ENCODE data around the gene ZBTB48.

ZBTB48 gene

DNA sequence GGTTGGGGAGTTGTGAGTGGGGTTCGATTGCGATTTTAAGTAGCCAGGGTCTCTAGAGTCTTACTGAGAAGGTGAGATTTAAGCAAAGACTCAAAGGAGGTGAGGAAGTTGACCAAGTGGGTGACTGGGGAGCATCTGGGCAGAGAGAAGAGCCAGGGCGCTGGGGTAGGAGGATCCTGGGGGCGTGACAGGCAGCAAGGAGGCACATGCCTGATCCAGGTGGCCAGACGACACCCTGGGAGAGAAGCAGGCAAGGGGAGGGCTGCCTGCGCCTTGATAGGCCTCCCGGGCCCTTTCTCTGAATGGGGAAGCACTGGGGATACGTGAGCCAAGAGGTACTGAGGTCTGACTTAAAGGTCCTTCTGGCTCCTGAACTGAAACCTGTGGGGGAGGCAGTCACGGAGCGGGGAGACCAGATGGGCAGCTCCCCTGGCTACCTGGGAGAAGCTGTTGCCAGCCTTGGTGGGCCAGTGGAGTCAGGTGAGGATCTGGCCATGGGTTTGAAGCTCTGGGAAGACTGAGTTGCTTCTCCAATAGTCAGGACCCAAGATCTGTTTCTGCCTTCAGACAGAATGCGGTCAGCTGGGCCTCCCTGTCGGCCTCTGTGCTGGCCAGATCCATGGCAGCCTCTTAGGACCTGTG lies 5.4 kb downstream of the ZBTB48 start:
- Histone ChIP-seq H3K27me3 (ENCODE audit: control insufficient read depth in 1 of 2, insufficient read depth in 2 of 2, low read length in 2 of 2) (no peaks in the 10 kb centered on the region), H3K36me3 (ENCODE audit: control insufficient read depth in 2 of 2, insufficient read depth in 2 of 2, low read length in 2 of 2) (peaks cover 12 to 28% of the 10 kb centered on the region in 2 donors), H3K4me3 (ENCODE audit: low read length in 2 of 2) (no peak overlapping the region), H3K4me1 (ENCODE audit: control insufficient read depth, insufficient read depth, low read length) (peaks cover 40% of the 10 kb centered on the region), H3K9ac (ENCODE audit: low read length in 2 of 2) (no peak overlapping the region), H3K9me3 (ENCODE audit: control insufficient read depth in 2 of 2, low read length in 2 of 2) (no peaks in the 10 kb centered on the region), H3K27ac (ENCODE audit: low read length) (no peak overlapping the region)

DNA sequence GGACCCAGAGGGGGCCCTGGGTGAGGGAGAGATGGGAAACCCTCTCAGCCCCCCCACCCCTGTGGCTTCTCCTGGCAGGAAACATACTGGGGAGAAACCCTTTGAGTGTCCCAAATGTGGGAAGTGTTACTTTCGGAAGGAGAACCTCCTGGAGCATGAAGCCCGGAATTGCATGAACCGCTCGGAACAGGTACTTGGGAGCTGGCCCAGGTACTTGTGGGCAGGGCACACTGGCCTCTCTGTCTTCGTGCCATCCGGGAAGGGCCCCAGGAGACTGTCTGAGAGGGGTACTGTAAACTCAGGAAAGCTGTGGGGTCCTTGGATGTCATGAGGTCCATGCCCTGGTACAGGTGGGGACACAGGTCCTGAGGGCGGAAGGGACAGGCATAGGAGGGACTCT lies 6.0 kb downstream of the ZBTB48 start:
- H3K9ac ChIP-seq (ENCODE audit: low read length in 2 of 2) = no peak overlapping the region
- H3K4me1 ChIP-seq (ENCODE audit: control insufficient read depth, insufficient read depth, low read length) = peaks cover 34% of the 10 kb centered on the region
- peak overlapping the region; percentile 2 for H3K27ac ChIP-seq (ENCODE audit: low read length)
- no peak overlapping the region for H3K4me3 ChIP-seq (ENCODE audit: low read length in 2 of 2)
- peaks cover 16 to 32% of the 10 kb centered on the region in 2 donors for H3K36me3 ChIP-seq (ENCODE audit: control insufficient read depth in 2 of 2, insufficient read depth in 2 of 2, low read length in 2 of 2)
- H3K9me3 ChIP-seq (ENCODE audit: control insufficient read depth in 2 of 2, low read length in 2 of 2) = no peaks in the 10 kb centered on the region
- H3K27me3 ChIP-seq (ENCODE audit: control insufficient read depth in 1 of 2, insufficient read depth in 2 of 2, low read length in 2 of 2) = no peaks in the 10 kb centered on the region

DNA sequence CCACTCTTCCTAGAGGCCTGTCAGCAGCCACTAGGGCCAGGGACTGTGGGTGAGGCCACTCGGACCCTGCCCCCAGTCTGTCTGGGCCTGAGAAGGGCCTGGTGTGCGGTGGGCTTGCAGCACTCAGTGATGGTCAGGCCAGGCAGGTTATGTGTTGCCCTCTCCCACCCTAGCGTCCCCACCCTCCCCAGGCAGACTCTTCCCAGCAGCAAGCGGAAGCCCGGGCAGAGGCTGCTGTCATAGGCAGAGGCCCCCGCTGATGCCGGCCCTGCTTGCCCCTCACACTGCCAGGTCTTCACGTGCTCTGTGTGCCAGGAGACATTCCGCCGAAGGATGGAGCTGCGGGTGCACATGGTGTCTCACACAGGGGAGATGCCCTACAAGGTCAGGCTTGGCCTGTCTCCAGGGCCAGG lies 6.6 kb downstream of the ZBTB48 start:
- Histone ChIP-seq H3K36me3 (ENCODE audit: control insufficient read depth in 2 of 2, insufficient read depth in 2 of 2, low read length in 2 of 2) (peaks cover 16 to 35% of the 10 kb centered on the region in 2 donors), H3K27ac (ENCODE audit: low read length) (peak overlapping the region; percentile 53), H3K9me3 (ENCODE audit: control insufficient read depth in 2 of 2, low read length in 2 of 2) (no peaks in the 10 kb centered on the region), H3K9ac (ENCODE audit: low read length in 2 of 2) (no peak overlapping the region), H3K4me1 (ENCODE audit: control insufficient read depth, insufficient read depth, low read length) (peaks cover 32% of the 10 kb centered on the region), H3K4me3 (ENCODE audit: low read length in 2 of 2) (no peak overlapping the region), H3K27me3 (ENCODE audit: control insufficient read depth in 1 of 2, insufficient read depth in 2 of 2, low read length in 2 of 2) (no peaks in the 10 kb centered on the region)

DNA sequence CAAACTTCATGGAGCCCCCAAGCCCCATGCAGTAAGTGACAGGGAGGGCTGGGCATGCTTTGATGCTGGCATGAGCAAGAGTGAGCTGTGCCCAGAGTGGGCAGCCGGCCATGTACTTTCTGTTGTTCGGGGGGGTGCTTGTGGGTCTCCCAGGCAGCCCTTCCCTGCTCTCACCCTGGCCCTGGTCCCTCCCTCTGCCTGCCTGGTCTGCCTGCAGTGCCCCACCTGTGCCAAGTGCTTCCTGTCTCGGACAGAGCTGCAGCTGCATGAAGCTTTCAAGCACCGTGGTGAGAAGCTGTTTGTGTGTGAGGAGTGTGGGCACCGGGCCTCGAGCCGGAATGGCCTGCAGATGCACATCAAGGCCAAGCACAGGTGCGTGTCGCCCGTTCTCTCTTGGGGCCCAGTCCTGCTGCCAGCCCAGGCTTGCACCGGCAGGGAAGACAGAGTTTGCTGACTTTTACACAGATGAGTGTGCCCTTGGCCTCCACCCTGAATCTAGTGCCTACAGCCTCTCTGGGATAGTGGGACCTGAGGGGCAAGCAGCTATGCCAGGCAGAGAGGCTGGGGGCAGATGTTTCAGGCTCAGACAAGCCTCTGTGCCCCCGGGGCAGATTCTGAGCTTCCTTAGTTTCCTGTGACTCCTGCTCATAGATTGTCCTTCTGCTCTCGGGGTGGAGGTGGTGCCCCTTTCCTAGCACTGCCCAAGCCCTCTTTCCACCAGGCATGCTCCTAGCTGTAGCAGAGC lies 7.6 kb downstream of the ZBTB48 start:
- H3K4me3 ChIP-seq (ENCODE audit: low read length in 2 of 2) = peak overlapping the region in 1 of 2 donors; percentile 3
- H3K9ac ChIP-seq (ENCODE audit: low read length in 2 of 2) = peak overlapping the region in 1 of 2 donors; percentile 28
- H3K27ac ChIP-seq (ENCODE audit: low read length) = peak overlapping the region; percentile 53
- H3K9me3 ChIP-seq (ENCODE audit: control insufficient read depth in 2 of 2, low read length in 2 of 2) = no peaks in the 10 kb centered on the region
- H3K36me3 ChIP-seq (ENCODE audit: control insufficient read depth in 2 of 2, insufficient read depth in 2 of 2, low read length in 2 of 2) = peaks cover 15 to 32% of the 10 kb centered on the region in 2 donors
- H3K27me3 ChIP-seq (ENCODE audit: control insufficient read depth in 1 of 2, insufficient read depth in 2 of 2, low read length in 2 of 2) = no peaks in the 10 kb centered on the region
- peaks cover 33% of the 10 kb centered on the region for H3K4me1 ChIP-seq (ENCODE audit: control insufficient read depth, insufficient read depth, low read length)

DNA sequence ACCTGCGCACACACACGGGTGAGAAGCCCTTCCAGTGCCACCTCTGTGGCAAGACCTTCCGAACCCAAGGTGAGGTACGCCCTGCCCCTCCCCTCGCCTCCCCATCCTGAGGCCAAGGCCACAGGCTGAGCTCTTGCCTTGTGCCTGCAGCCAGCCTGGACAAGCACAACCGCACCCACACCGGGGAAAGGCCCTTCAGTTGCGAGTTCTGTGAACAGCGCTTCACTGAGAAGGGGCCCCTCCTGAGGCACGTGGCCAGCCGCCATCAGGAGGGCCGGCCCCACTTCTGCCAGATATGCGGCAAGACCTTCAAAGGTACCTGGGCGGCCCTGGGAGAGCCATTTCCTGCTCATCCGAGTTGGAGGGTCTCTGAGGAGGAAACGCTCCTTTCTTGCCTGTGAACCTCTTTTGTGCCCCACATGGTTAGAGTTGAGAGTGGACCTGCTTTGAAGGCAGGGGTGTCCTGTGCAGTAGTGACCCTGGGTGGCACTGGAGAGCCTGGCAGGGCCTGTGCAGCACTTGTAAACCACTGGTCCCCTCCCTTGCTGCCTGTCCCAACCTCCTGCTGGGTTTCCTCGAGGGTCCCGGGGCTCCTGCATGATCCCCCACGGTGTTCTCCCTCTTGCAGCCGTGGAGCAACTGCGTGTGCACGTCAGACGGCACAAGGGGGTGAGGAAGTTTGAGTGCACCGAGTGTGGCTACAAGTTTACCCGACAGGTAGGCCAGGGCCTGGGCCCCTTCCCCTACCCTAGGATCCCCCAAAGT lies 8.5 kb downstream of the ZBTB48 start:
- H3K9ac ChIP-seq (ENCODE audit: low read length in 2 of 2) = no peak overlapping the region
- peaks cover 24 to 41% of the 10 kb centered on the region in 2 donors for H3K36me3 ChIP-seq (ENCODE audit: control insufficient read depth in 2 of 2, insufficient read depth in 2 of 2, low read length in 2 of 2)
- peak overlapping the region; percentile 53 for H3K27ac ChIP-seq (ENCODE audit: low read length)
- H3K4me1 ChIP-seq (ENCODE audit: control insufficient read depth, insufficient read depth, low read length) = peaks cover 37% of the 10 kb centered on the region
- no peak overlapping the region for H3K4me3 ChIP-seq (ENCODE audit: low read length in 2 of 2)
- H3K27me3 ChIP-seq (ENCODE audit: control insufficient read depth in 1 of 2, insufficient read depth in 2 of 2, low read length in 2 of 2) = no peaks in the 10 kb centered on the region
- H3K9me3 ChIP-seq (ENCODE audit: control insufficient read depth in 2 of 2, low read length in 2 of 2) = no peaks in the 10 kb centered on the region

DNA sequence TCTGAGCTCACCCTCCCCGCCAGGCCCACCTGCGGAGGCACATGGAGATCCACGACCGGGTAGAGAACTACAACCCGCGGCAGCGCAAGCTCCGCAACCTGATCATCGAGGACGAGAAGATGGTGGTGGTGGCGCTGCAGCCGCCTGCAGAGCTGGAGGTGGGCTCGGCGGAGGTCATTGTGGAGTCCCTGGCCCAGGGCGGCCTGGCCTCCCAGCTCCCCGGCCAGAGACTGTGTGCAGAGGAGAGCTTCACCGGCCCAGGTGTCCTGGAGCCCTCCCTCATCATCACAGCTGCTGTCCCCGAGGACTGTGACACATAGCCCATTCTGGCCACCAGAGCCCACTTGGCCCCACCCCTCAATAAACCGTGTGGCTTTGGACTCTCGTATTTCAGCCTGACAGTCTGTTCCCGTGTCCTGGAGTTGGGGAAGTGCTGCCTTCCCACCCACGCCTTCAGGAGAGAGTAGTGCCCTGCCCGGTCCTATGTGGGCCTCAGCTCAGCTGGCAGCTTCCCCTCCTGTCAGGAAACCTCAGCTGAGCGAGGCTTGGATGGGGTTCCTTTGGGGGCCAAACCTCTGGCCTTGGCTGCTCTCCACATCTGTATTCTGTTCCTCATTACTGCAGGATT lies 9.2 kb downstream of the ZBTB48 start:
- Histone ChIP-seq H3K4me3 (ENCODE audit: low read length in 2 of 2) (no peak overlapping the region), H3K36me3 (ENCODE audit: control insufficient read depth in 2 of 2, insufficient read depth in 2 of 2, low read length in 2 of 2) (peaks cover 30 to 48% of the 10 kb centered on the region in 2 donors), H3K9ac (ENCODE audit: low read length in 2 of 2) (no peak overlapping the region), H3K27me3 (ENCODE audit: control insufficient read depth in 1 of 2, insufficient read depth in 2 of 2, low read length in 2 of 2) (no peaks in the 10 kb centered on the region), H3K4me1 (ENCODE audit: control insufficient read depth, insufficient read depth, low read length) (peaks cover 39% of the 10 kb centered on the region), H3K27ac (ENCODE audit: low read length) (peak overlapping the region; percentile 53), H3K9me3 (ENCODE audit: control insufficient read depth in 2 of 2, low read length in 2 of 2) (no peaks in the 10 kb centered on the region)

DNA sequence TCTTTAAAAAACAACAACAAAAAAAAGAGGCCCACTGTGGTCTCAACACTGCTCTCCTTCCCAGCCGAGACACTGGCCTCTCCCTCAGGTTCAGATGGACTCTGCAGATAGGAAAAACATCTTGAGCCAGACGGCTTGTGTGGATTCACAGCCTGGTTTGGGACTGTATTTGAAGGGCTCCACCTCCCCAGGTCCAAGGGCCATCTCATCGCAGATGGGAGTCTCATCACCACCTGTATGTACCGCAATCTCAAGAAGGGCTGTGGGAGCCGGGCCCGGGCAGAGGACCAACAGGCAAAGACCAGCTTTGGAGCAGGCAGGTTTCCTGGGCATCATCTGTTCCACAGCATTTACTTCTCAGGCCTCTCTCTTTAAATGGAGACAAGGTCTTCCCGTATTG lies 10.3 kb downstream of the ZBTB48 start:
- H3K4me3 ChIP-seq (ENCODE audit: low read length in 2 of 2) = no peak overlapping the region
- peaks cover 39% of the 10 kb centered on the region for H3K4me1 ChIP-seq (ENCODE audit: control insufficient read depth, insufficient read depth, low read length)
- H3K9me3 ChIP-seq (ENCODE audit: control insufficient read depth in 2 of 2, low read length in 2 of 2) = no peaks in the 10 kb centered on the region
- H3K27me3 ChIP-seq (ENCODE audit: control insufficient read depth in 1 of 2, insufficient read depth in 2 of 2, low read length in 2 of 2) = no peaks in the 10 kb centered on the region
- H3K36me3 ChIP-seq (ENCODE audit: control insufficient read depth in 2 of 2, insufficient read depth in 2 of 2, low read length in 2 of 2) = peaks cover 38 to 56% of the 10 kb centered on the region in 2 donors
- H3K9ac ChIP-seq (ENCODE audit: low read length in 2 of 2) = no peak overlapping the region
- H3K27ac ChIP-seq (ENCODE audit: low read length) = no peak overlapping the region

DNA sequence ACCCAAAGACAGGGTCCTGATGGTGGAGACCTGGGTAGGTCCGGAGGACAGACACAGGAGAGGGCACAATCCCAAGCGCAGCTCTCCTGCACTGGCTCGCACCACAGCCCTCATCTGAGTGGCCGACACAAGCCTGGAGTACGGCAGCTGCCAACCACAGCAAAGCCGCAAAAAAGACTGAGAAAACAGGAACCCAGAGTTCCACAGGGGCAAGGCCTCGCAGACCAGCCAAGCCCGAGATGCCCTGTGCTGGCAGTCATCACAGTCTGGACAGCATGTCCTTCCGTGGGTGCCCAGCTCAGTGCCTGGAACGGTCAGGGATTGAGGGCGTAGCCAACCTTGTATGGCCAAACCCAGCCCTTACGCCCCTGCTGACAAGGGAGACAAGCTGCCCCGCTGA lies 11.4 kb downstream of the ZBTB48 start:
- Histone ChIP-seq H3K36me3 (ENCODE audit: control insufficient read depth in 2 of 2, insufficient read depth in 2 of 2, low read length in 2 of 2) (peaks cover 47 to 68% of the 10 kb centered on the region in 2 donors), H3K9ac (ENCODE audit: low read length in 2 of 2) (no peak overlapping the region), H3K27ac (ENCODE audit: low read length) (no peak overlapping the region), H3K4me3 (ENCODE audit: low read length in 2 of 2) (no peak overlapping the region), H3K9me3 (ENCODE audit: control insufficient read depth in 2 of 2, low read length in 2 of 2) (no peaks in the 10 kb centered on the region), H3K27me3 (ENCODE audit: control insufficient read depth in 1 of 2, insufficient read depth in 2 of 2, low read length in 2 of 2) (no peaks in the 10 kb centered on the region), H3K4me1 (ENCODE audit: control insufficient read depth, insufficient read depth, low read length) (peaks cover 43% of the 10 kb centered on the region)

DNA sequence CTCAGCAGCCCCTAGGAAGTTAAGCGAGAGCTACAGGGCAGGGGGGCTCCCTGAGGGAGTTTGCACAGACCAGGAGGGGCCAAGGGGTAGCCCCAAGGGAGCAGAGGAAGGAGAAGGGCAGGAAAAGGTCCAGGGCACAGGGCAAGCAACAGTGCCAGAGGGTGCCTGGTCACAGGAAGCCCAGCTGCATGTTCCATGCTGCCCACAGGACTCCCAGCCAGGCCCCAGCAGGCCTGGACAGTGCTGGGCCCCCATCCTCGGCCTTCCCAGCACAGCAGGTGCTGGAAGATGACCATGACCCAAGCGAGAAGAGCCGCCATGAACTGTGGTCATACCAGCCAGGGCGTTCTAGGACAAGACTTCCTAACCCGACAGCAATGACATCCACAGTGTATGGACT lies 11.8 kb downstream of the ZBTB48 start:
- H3K36me3 ChIP-seq (ENCODE audit: control insufficient read depth in 2 of 2, insufficient read depth in 2 of 2, low read length in 2 of 2) = peaks cover 47 to 70% of the 10 kb centered on the region in 2 donors
- H3K4me3 ChIP-seq (ENCODE audit: low read length in 2 of 2) = no peak overlapping the region
- H3K27me3 ChIP-seq (ENCODE audit: control insufficient read depth in 1 of 2, insufficient read depth in 2 of 2, low read length in 2 of 2) = no peaks in the 10 kb centered on the region
- H3K4me1 ChIP-seq (ENCODE audit: control insufficient read depth, insufficient read depth, low read length) = peaks cover 43% of the 10 kb centered on the region
- no peak overlapping the region for H3K27ac ChIP-seq (ENCODE audit: low read length)
- no peaks in the 10 kb centered on the region for H3K9me3 ChIP-seq (ENCODE audit: control insufficient read depth in 2 of 2, low read length in 2 of 2)
- H3K9ac ChIP-seq (ENCODE audit: low read length in 2 of 2) = no peak overlapping the region

DNA sequence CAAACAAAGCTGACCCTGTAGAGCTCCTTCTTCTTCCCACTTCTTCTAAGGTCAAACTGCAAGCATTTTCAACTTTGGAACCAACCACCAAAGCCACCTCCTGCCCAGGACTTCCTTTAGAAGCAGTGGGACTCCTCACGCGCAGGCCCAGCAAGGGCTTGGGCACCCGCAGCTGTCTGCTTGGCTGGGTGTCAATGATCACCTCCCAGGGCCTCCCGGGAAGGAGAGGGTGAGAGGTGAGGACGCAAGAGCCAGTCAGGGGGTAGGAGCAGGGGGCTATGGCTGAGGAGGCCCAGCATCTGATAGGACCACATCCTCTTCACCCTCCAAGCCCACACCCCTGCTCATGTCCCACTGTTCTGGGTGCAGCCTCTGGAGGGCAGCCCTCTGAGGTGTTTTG lies 12.6 kb downstream of the ZBTB48 start:
- Histone ChIP-seq H3K27ac (ENCODE audit: low read length) (peak overlapping the region; percentile 24), H3K4me3 (ENCODE audit: low read length in 2 of 2) (no peak overlapping the region), H3K9me3 (ENCODE audit: control insufficient read depth in 2 of 2, low read length in 2 of 2) (no peaks in the 10 kb centered on the region), H3K9ac (ENCODE audit: low read length in 2 of 2) (no peak overlapping the region), H3K4me1 (ENCODE audit: control insufficient read depth, insufficient read depth, low read length) (peaks cover 43% of the 10 kb centered on the region), H3K27me3 (ENCODE audit: control insufficient read depth in 1 of 2, insufficient read depth in 2 of 2, low read length in 2 of 2) (no peaks in the 10 kb centered on the region), H3K36me3 (ENCODE audit: control insufficient read depth in 2 of 2, insufficient read depth in 2 of 2, low read length in 2 of 2) (peaks cover 54 to 77% of the 10 kb centered on the region in 2 donors)
